IMR-90 (cell line): ENCODE measurements around the gene BRIP1. TPM values are rescaled to one million over a fixed set of nuclear protein-coding genes. Genes with fewer than 3 reads are reported as not detected.

ENCODE experiments used
- ATAC-seq: fragments of 200-7000 bp; cut with Tn5 transposase; 2 replicates; pipeline ENCODE4 v1.9.1; 2020; ENCODE audit warnings: low read depth, mild to moderate bottlenecking, moderate library complexity
- BruUV-seq: library from RNA; stranded (reverse); fragments of 400-500 nt; replicated peaks from 2 replicates; lab custom pipeline; 2021; lab: Mats Ljungman, UMichigan
- CTCF ChIA-PET: fragments of 300-600 bp; formaldehyde crosslinking; extraction: SDS; loops from one replicate; lab custom pipeline; 2021; ENCODE audit warnings: antibody characterized with exemption; lab: Yijun Ruan, JAX
- POLR2A ChIA-PET: fragments of 300-600 bp; sonication (Branson Sonifier 250); formaldehyde crosslinking; loops from one replicate; lab custom pipeline; 2022; ENCODE audit warnings: antibody characterized with exemption; ENCODE audit not compliant: unreplicated experiment; lab: Charles Lee
- DNase-seq: peaks from one replicate; pipeline ENCODE4 v3.0.0; 2013
- H2AFZ ChIP-seq: replicated peaks from 2 replicates; pipeline ENCODE3; 2013; ENCODE audit warnings: low read length, mild to moderate bottlenecking; ENCODE audit not compliant: poor library complexity
- H2AK5ac ChIP-seq: 2 replicates; pipeline ENCODE4 v1.6.1; 2013; ENCODE audit warnings: low read depth, low read length, inconsistent platforms
- H2AK9ac ChIP-seq: replicated peaks from 2 replicates; pipeline ENCODE3; 2013; ENCODE audit warnings: mild to moderate bottlenecking, low read depth, low read length, moderate library complexity; ENCODE audit not compliant: poor library complexity
- H2BK120ac ChIP-seq: 2 replicates; pipeline ENCODE4 v1.6.1; 2013; ENCODE audit warnings: low read depth, low read length, inconsistent platforms
- H2BK15ac ChIP-seq: 3 replicates; pipeline ENCODE4 v1.6.1; 2013; ENCODE audit warnings: low read depth, low read length, inconsistent platforms
- H2BK20ac ChIP-seq: 2 replicates; pipeline ENCODE4 v1.6.1; 2013; ENCODE audit warnings: low read depth, mild to moderate bottlenecking, inconsistent platforms, low read length, moderate library complexity
- H2BK5ac ChIP-seq: 2 replicates; pipeline ENCODE4 v1.6.1; 2013; ENCODE audit warnings: mild to moderate bottlenecking, low read depth, low read length, inconsistent platforms; ENCODE audit not compliant: poor library complexity, severe bottlenecking
- H3K14ac ChIP-seq: replicated peaks from 2 replicates; pipeline ENCODE4 v1.6.1; 2013; ENCODE audit warnings: low read depth, low read length, inconsistent platforms
- H3K18ac ChIP-seq: 2 replicates; pipeline ENCODE4 v1.6.1; 2013; ENCODE audit warnings: low read depth, low read length, control low read depth
- H3K23ac ChIP-seq: 2 replicates; pipeline ENCODE4 v1.6.1; 2013; ENCODE audit warnings: low read depth, low read length, inconsistent platforms
- H3K27ac ChIP-seq: 2 replicates; pipeline ENCODE4 v1.5.1; 2013; ENCODE audit warnings: mild to moderate bottlenecking, control low read depth, low read length; ENCODE audit not compliant: insufficient read depth
- H3K27me3 ChIP-seq: 2 replicates; pipeline ENCODE4 v1.6.1; 2013; ENCODE audit warnings: low read length; ENCODE audit not compliant: control insufficient read depth, insufficient read depth
- H3K36me3 ChIP-seq: 2 replicates; pipeline ENCODE4 v1.6.1; 2013; ENCODE audit warnings: low read length, mixed read lengths; ENCODE audit not compliant: control insufficient read depth, insufficient read depth
- H3K4ac ChIP-seq: 2 replicates; pipeline ENCODE4 v1.6.1; 2013; ENCODE audit warnings: low read depth, low read length, inconsistent platforms
- H3K4me1 ChIP-seq: 2 replicates; pipeline ENCODE4 v1.6.1; 2013; ENCODE audit warnings: low read length, mixed read lengths; ENCODE audit not compliant: control insufficient read depth, insufficient read depth
- H3K4me2 ChIP-seq: 2 replicates; pipeline ENCODE4 v1.6.1; 2013; ENCODE audit warnings: low read depth, mild to moderate bottlenecking, control low read depth, low read length, moderate library complexity
- H3K4me3 ChIP-seq: 2 replicates; pipeline ENCODE4 v1.5.1; 2013; ENCODE audit warnings: low read depth, mild to moderate bottlenecking, control low read depth, low read length, moderate library complexity; ENCODE audit not compliant: insufficient read depth
- H3K56ac ChIP-seq: 2 replicates; pipeline ENCODE4 v1.6.1; 2013; ENCODE audit warnings: low read length, inconsistent platforms; ENCODE audit not compliant: insufficient read depth; ENCODE audit errors: extremely low read depth
- H3K79me1 ChIP-seq, 2 experiments: 2 replicates each; pipeline ENCODE4 v1.6.1; 2013; ENCODE audit warnings: low read length in 2 of 2, inconsistent platforms in 1 of 2, low read depth in 1 of 2
- H3K9ac ChIP-seq: 2 replicates; pipeline ENCODE4 v1.6.1; 2013; ENCODE audit warnings: low read depth, low read length, control low read depth
- H3K9me1 ChIP-seq: 2 replicates; pipeline ENCODE4 v1.6.1; 2013; ENCODE audit warnings: low read length, inconsistent platforms; ENCODE audit not compliant: insufficient read depth
- H3K9me3 ChIP-seq: 2 replicates; pipeline ENCODE4 v1.6.1; 2013; ENCODE audit warnings: low read length; ENCODE audit not compliant: control insufficient read depth, insufficient read depth
- H4K20me1 ChIP-seq: 2 replicates; pipeline ENCODE4 v1.6.1; 2013; ENCODE audit warnings: low read length, inconsistent platforms; ENCODE audit not compliant: insufficient read depth
- H4K5ac ChIP-seq: 2 replicates; pipeline ENCODE4 v1.6.1; 2013; ENCODE audit warnings: mild to moderate bottlenecking, low read depth, low read length, control low read depth
- H4K8ac ChIP-seq, 2 experiments: 2 replicates each; pipeline ENCODE4 v1.6.1; 2013; ENCODE audit warnings: low read depth in 2 of 2, low read length in 2 of 2, control low read depth in 1 of 2, inconsistent platforms in 1 of 2
- H4K91ac ChIP-seq: 2 replicates; pipeline ENCODE4 v1.6.1; 2013; ENCODE audit warnings: low read depth, low read length, inconsistent platforms; ENCODE audit not compliant: insufficient read depth
- BHLHE40 ChIP-seq: fragments of 150-350 bp; IDR thresholded peaks from 2 replicates; pipeline ENCODE4 v1.6.1; 2016; ENCODE audit warnings: mild to moderate bottlenecking, low read depth, low read length
- FOS ChIP-seq: fragments of 150-350 bp; IDR thresholded peaks from 2 replicates; pipeline ENCODE4 v1.6.1; 2016; ENCODE audit warnings: low read depth, low read length
- MAZ ChIP-seq: IDR thresholded peaks from 2 replicates; pipeline ENCODE4 v1.6.1; 2012; ENCODE audit warnings: low read depth, mild to moderate bottlenecking, low read length, improper control_type of control experiment, moderate library complexity, borderline replicate concordance
- MXI1 ChIP-seq: IDR thresholded peaks from 2 replicates; pipeline ENCODE4 v1.6.1; 2012; ENCODE audit warnings: low read depth, mild to moderate bottlenecking, low read length, moderate library complexity, borderline replicate concordance
- POLR2A ChIP-seq: IDR thresholded peaks from 2 replicates; pipeline ENCODE4 v1.6.1; 2012; ENCODE audit warnings: mild to moderate bottlenecking, low read depth, low read length
- RFX5 ChIP-seq: IDR thresholded peaks from 2 replicates; pipeline ENCODE4 v1.8.0; 2012; ENCODE audit warnings: low read depth, mild to moderate bottlenecking, low read length, moderate library complexity
- WGBS, 2 experiments: methylation state at CpG; one replicate each; pipeline versions ENCODE4 v1.1.5 to v1.1.7; 2013; ENCODE audit warnings: missing lambda C conversion rate in 2 of 2; ENCODE audit not compliant: insufficient read length in 1 of 2; ENCODE audit errors: extremely low coverage in 2 of 2; 5-methylcytosine and 5-hydroxymethylcytosine counted together
- dilution Hi-C: fragments of 300-500 bp; cut with HindIII; formaldehyde crosslinking; loops from one replicate; pipeline ENCODE4 v1.14.3; 2018; ENCODE audit warnings: low sequenced_read_pairs; ENCODE audit not compliant: unreplicated experiment
- in situ Hi-C: fragments of 300-500 bp; cut with MboI; formaldehyde crosslinking; loops from 3 replicates; pipeline ENCODE4 v1.14.3; 2019; ENCODE audit warnings: low sequenced_read_pairs, inconsistent platforms, mixed read lengths
- intact Hi-C: fragments of 100-400 bp; cut with micrococcal nuclease; formaldehyde crosslinking; loops from 2 replicates; pipeline ENCODE4 v1.10.0; 2022
- polyA plus RNA-seq, 3 experiments: library from polyadenylated mRNA; depleted of rRNA; stranded (reverse); fragments of >200 nt; gene quantifications; 2 replicates each; pipeline ENCODE4 v1.2.3, GENCODE V29; 2012; ENCODE audit warnings: low replicate concordance in 1 of 3
- total RNA-seq: library from RNA; depleted of rRNA; stranded (reverse); fragments of >200 nt; gene quantifications from 2 replicates; pipeline ENCODE4 v1.2.3, GENCODE V29; 2012

BRIP1 gene
- total and polyA plus RNA-seq, 2 of the 4 experiments (the other 2 are of a cell fraction), result 6.1 to 19.7 TPM

GRCh38 chr17:61847659-61848058 lies 15.7 kb downstream of the BRIP1 start:
- Histone ChIP-seq H3K4me2 (no peak overlapping the region), H3K4me3 (no peak overlapping the region), H3K56ac (no peak overlapping the region), H4K5ac (no peak overlapping the region), H3K4me1 (no peaks in the 10 kb centered on the region), H3K27me3 (no peaks in the 10 kb centered on the region), H3K14ac (no peak overlapping the region), H4K91ac (no peak overlapping the region), H3K4ac (no peak overlapping the region), H2AK5ac (no peak overlapping the region), H3K9me3 (no peaks in the 10 kb centered on the region), H4K8ac (no peak overlapping the region), H2AK9ac (no peak overlapping the region), H2BK20ac (no peak overlapping the region), H2BK5ac (no peak overlapping the region), H3K79me1 (peaks cover 9 to 25% of the 10 kb centered on the region in 2 experiments; a peak in 3 of 4 replicates), H2AFZ (no peak overlapping the region), H2BK120ac (no peak overlapping the region), H3K9me1 (no peaks in the 10 kb centered on the region; the same call in 1 of the 2 replicates), H3K27ac (no peak overlapping the region), H3K23ac (no peak overlapping the region), H4K20me1 (no peaks in the 10 kb centered on the region; the same call in 1 of the 2 replicates), H3K18ac (no peak overlapping the region), H2BK15ac (no peak overlapping the region), H3K36me3 (peaks cover 6% of the 10 kb centered on the region; the same call in 1 of the 2 replicates), H3K9ac (no peak overlapping the region)
- ATAC-seq, result no peak
- no TSS peak for BruUV-seq
- in situ Hi-C loops, result loop anchor here (10.0 kb wide), 1 partner anchor 423 kb away; no protein-coding TSS in a partner anchor
- CTCF ChIA-PET, result interaction anchor here (0.6 kb wide), 1 partner anchor 14 kb away, joined by 5 read pairs; no protein-coding TSS in a partner anchor
- DNase-seq, result no peak
- POLR2A ChIA-PET, result no interaction called here
- no peak for TF ChIP-seq BHLHE40
- no peak for TF ChIP-seq MXI1
- TF ChIP-seq FOS, result no peak
- TF ChIP-seq RFX5, result no peak
- no peak for TF ChIP-seq MAZ
- no peak for TF ChIP-seq POLR2A
- intact Hi-C loops, result no loop called here
- WGBS, 2 experiments, result no CpG with 5 or more reads among the region's 3 CpGs
- dilution Hi-C loops, result no loop called here
